Endothelial cell of umbilical vein (primary cell): Measurements from ENCODE around the gene GCNT2. TPM values are rescaled to one million over a fixed set of nuclear protein-coding genes. Genes with fewer than 3 reads are reported as not detected.
"Not testable (repeated sequence)": the region's sequence is repeated elsewhere in the genome, so short reads cannot be mapped to it uniquely, and the experiment has no call there.

Experiments used
- BruUV-seq: library from RNA; stranded (reverse); fragments of 400-500 nt; replicated peaks from 2 replicates; lab custom pipeline; 2021; lab: Mats Ljungman, UMichigan
- CTCF ChIA-PET: fragments of 300-600, 350-600 bp; sonication (Branson Sonifier 250); formaldehyde crosslinking; loops from one replicate; lab custom pipeline; 2021; ENCODE audit warnings: antibody characterized with exemption, inconsistent platforms; lab: Charles Lee
- POLR2A ChIA-PET: fragments of 300-600, 350-600 bp; sonication (Branson Sonifier 250); formaldehyde crosslinking; loops from one replicate; lab custom pipeline; 2021; ENCODE audit warnings: antibody characterized with exemption, inconsistent platforms; lab: Charles Lee
- DNase-seq: peaks from one replicate; pipeline ENCODE4 v3.0.0-alpha.2; 2011; ENCODE audit warnings: low read depth, low spot score
- FAIRE-seq: peaks from 2 replicates; lab custom pipeline; 2011; peaks lifted over from hg19 to GRCh38; lab: Jason Lieb, UNC
- H2AFZ ChIP-seq: 2 replicates; pipeline ENCODE4 v1.6.0; 2012; ENCODE audit warnings: low read depth, low read length, control low read depth, inconsistent platforms
- H3K27ac ChIP-seq: 2 replicates; pipeline ENCODE4 v1.5.1; 2011; ENCODE audit warnings: low read depth, mild to moderate bottlenecking, control low read depth, low read length, moderate library complexity; ENCODE audit not compliant: insufficient read depth
- H3K27me3 ChIP-seq, 2 experiments: 2 replicates each; pipeline versions ENCODE4 v1.6.0 to v1.6.1; 2011; ENCODE audit warnings: low read length in 2 of 2, mixed read lengths in 1 of 2; ENCODE audit not compliant: control insufficient read depth in 2 of 2, insufficient read depth in 2 of 2
- H3K36me3 ChIP-seq, 2 experiments: 2 replicates in 1 of 2; 3 replicates in 1 of 2; pipeline ENCODE4 v1.5.1; 2011; ENCODE audit warnings: low read length in 2 of 2, mild to moderate bottlenecking in 1 of 2, moderate library complexity in 1 of 2; ENCODE audit not compliant: control insufficient read depth in 2 of 2, insufficient read depth in 2 of 2; ENCODE audit errors: extremely low read depth in 1 of 2
- H3K4me1 ChIP-seq: 3 replicates; pipeline ENCODE4 v1.5.1; 2011; ENCODE audit warnings: mild to moderate bottlenecking, low read length; ENCODE audit not compliant: control insufficient read depth, insufficient read depth; ENCODE audit errors: extremely low read depth
- H3K4me2 ChIP-seq: 2 replicates; pipeline ENCODE4 v1.6.1; 2011; ENCODE audit warnings: low read length, control low read depth, mixed read lengths; ENCODE audit not compliant: insufficient read depth
- H3K4me3 ChIP-seq, 3 experiments: fragments of 200-600 bp in 1 of 3; sonication (generic), shearing (Covaris generic) in 1 of 3; replicated peaks in 1 of 3; 2 replicates each; pipeline ENCODE4 v1.5.1; 2011 to 2016; ENCODE audit warnings: control low read depth in 3 of 3, low read length in 3 of 3, mild to moderate bottlenecking in 2 of 3, inconsistent platforms in 1 of 3, low read depth in 1 of 3, moderate library complexity in 1 of 3; ENCODE audit not compliant: insufficient read depth in 1 of 3
- H3K79me2 ChIP-seq: 2 replicates; pipeline ENCODE4 v1.6.0; 2012; ENCODE audit warnings: low read length, inconsistent platforms; ENCODE audit not compliant: control insufficient read depth, insufficient read depth
- H3K9ac ChIP-seq: replicated peaks from 2 replicates; pipeline ENCODE3; 2011; ENCODE audit warnings: low read length, control low read depth; ENCODE audit not compliant: insufficient read depth; ENCODE audit errors: extremely low read depth
- H3K9me1 ChIP-seq: replicated peaks from 3 replicates; pipeline ENCODE4 v1.6.0; 2011; ENCODE audit warnings: mild to moderate bottlenecking, low read length; ENCODE audit not compliant: control insufficient read depth, insufficient read depth; ENCODE audit errors: extremely low read depth
- H3K9me3 ChIP-seq: replicated peaks from 2 replicates; pipeline ENCODE4 v1.5.1; 2012; ENCODE audit warnings: low read length, inconsistent platforms; ENCODE audit not compliant: control insufficient read depth, insufficient read depth
- H4K20me1 ChIP-seq: replicated peaks from 2 replicates; pipeline ENCODE3; 2011; ENCODE audit warnings: mild to moderate bottlenecking, low read length; ENCODE audit not compliant: control insufficient read depth, insufficient read depth; ENCODE audit errors: extremely low read depth
- EZH2 ChIP-seq: IDR thresholded peaks from 2 replicates; pipeline ENCODE4 v1.6.1; 2012; ENCODE audit warnings: borderline replicate concordance, low read depth, mild to moderate bottlenecking, moderate library complexity, low read length, inconsistent platforms; ENCODE audit not compliant: severe bottlenecking
- FOS ChIP-seq: IDR thresholded peaks from 2 replicates; pipeline ENCODE4 v1.6.1; 2011; ENCODE audit warnings: mild to moderate bottlenecking, low read length, moderate library complexity, borderline replicate concordance; ENCODE audit not compliant: insufficient read depth
- GATA2 ChIP-seq: IDR thresholded peaks from 2 replicates; pipeline ENCODE4 v1.7.0; 2011; ENCODE audit warnings: low read depth, mild to moderate bottlenecking, moderate library complexity, mixed read lengths, low read length; ENCODE audit not compliant: insufficient read length, insufficient read depth
- JUN ChIP-seq: IDR thresholded peaks from 2 replicates; pipeline ENCODE4 v1.6.1; 2011; ENCODE audit warnings: borderline replicate concordance, low read depth; ENCODE audit not compliant: insufficient read length, insufficient read depth
- MYC ChIP-seq: IDR thresholded peaks from one replicate; pipeline ENCODE4 v1.6.1; 2011; ENCODE audit warnings: mild to moderate bottlenecking, low read depth, low read length
- POLR2A ChIP-seq: IDR thresholded peaks from 2 replicates; pipeline ENCODE4 v1.6.1; 2012; ENCODE audit warnings: low read depth, mild to moderate bottlenecking, control low read depth, low read length
- POLR2AphosphoS5 ChIP-seq: IDR thresholded peaks from 2 replicates; pipeline ENCODE4 v1.6.1; 2012; ENCODE audit warnings: low read depth, mild to moderate bottlenecking, control low read depth, low read length, moderate library complexity; ENCODE audit not compliant: insufficient read depth
- dilution Hi-C: fragments of 300-500 bp; cut with MboI; formaldehyde crosslinking; loops from one replicate; pipeline ENCODE4 v1.15.0; 2019; ENCODE audit warnings: low sequenced_read_pairs; ENCODE audit not compliant: extremely low pct_ligation_motif_present
- intact Hi-C: fragments of 100-400 bp; cut with micrococcal nuclease; formaldehyde crosslinking; loops from one replicate; pipeline ENCODE4 v1.10.0; 2022
- polyA plus RNA-seq, 4 experiments: library from polyadenylated mRNA; depleted of rRNA in 3 of 4; stranded (reverse) in 3 of 4; unstranded in 1 of 4; fragments of >200 nt; gene quantifications; 2 replicates each; pipeline versions ENCODE4 v1.2.1 to v1.2.3, GENCODE V29; 2011 to 2012; ENCODE audit warnings: missing spikeins in 1 of 4
- total RNA-seq: library from RNA; stranded (reverse); gene quantifications from 2 replicates; pipeline ENCODE4 v1.2.3, GENCODE V29; 2021
- TF ChIP-seq, protein P1 (sequence below), 2 donors: IDR thresholded peaks; 1 replicate in 1 of 2; 2 replicates in 1 of 2; pipeline ENCODE4 v1.5.1; 2011; ENCODE audit warnings: low read length in 2 of 2, mild to moderate bottlenecking in 2 of 2, moderate library complexity in 2 of 2, control low read depth in 1 of 2, inconsistent platforms in 1 of 2, low read depth in 1 of 2; ENCODE audit not compliant: insufficient read depth in 1 of 2; ENCODE audit errors: extremely low read depth in 1 of 2
- TF ChIP-seq, protein P2 (sequence below): IDR thresholded peaks from 2 replicates; pipeline ENCODE4 v1.6.1; 2011; ENCODE audit not compliant: insufficient read depth, insufficient read length

Gene GCNT2
- total and polyA plus RNA-seq, 2 donors (not counting 3 experiments of a cell fraction or from before 2014, with no cell fraction given) = 3.8 to 10.9 TPM

DNA sequence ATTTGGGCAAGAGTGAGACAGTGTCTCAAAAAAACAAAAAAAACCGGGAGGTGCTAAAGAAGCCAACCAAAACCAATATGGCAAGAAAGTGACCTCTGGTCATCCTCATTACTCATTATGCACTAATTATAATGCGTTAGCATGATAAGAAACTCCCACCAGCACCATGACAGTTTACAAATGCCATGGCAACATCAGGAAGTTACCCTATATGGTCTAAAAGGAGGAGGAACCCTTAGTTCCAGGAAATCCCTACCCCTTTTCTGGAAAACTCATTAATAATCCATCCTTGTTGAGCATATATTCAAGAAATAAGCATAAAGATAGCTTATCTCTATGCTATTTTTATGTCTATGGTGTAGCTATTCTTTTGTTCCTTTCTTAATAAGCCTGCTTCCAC, 141.6 kb downstream of the GCNT2 start:
- Histone ChIP-seq H3K9me1 (no peaks in the 10 kb centered on the region), H3K36me3 (no peaks in the 10 kb centered on the region), H2AFZ (no peak overlapping the region), H3K27ac (no peak overlapping the region), H4K20me1 (no peaks in the 10 kb centered on the region), H3K4me3 (no peak overlapping the region), H3K4me1 (no peaks in the 10 kb centered on the region), H3K27me3 (peaks cover 0 to 1% of the 10 kb centered on the region in 2 experiments), H3K9me3 (no peaks in the 10 kb centered on the region), H3K9ac (no peak overlapping the region), H3K79me2 (no peaks in the 10 kb centered on the region), H3K4me2 (no peak overlapping the region)
- BruUV-seq = no TSS peak
- no peak for DNase-seq
- intact Hi-C loops = no loop called here
- ChIA-PET CTCF (no interaction called here), POLR2A (no interaction called here)
- TF ChIP-seq, protein P1, sequence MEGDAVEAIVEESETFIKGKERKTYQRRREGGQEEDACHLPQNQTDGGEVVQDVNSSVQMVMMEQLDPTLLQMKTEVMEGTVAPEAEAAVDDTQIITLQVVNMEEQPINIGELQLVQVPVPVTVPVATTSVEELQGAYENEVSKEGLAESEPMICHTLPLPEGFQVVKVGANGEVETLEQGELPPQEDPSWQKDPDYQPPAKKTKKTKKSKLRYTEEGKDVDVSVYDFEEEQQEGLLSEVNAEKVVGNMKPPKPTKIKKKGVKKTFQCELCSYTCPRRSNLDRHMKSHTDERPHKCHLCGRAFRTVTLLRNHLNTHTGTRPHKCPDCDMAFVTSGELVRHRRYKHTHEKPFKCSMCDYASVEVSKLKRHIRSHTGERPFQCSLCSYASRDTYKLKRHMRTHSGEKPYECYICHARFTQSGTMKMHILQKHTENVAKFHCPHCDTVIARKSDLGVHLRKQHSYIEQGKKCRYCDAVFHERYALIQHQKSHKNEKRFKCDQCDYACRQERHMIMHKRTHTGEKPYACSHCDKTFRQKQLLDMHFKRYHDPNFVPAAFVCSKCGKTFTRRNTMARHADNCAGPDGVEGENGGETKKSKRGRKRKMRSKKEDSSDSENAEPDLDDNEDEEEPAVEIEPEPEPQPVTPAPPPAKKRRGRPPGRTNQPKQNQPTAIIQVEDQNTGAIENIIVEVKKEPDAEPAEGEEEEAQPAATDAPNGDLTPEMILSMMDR (IDR thresholded peaks at IDR 0.05; ENCODE audit: extremely low read depth in 1 of 2, insufficient read depth in 1 of 2, low read depth in 1 of 2, low read length in 2 of 2) = no peak
- TF ChIP-seq POLR2AphosphoS5 = no peak
- no peak for TF ChIP-seq GATA2
- TF ChIP-seq, protein P2, sequence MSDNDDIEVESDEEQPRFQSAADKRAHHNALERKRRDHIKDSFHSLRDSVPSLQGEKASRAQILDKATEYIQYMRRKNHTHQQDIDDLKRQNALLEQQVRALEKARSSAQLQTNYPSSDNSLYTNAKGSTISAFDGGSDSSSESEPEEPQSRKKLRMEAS = no peak
- TF ChIP-seq POLR2A = no peak
- TF ChIP-seq MYC = no peak
- TF ChIP-seq JUN = no peak
- no peak for TF ChIP-seq FOS
- no peak for TF ChIP-seq EZH2
- dilution Hi-C loops = no loop called here
- no peak for FAIRE-seq

- H3K27me3 ChIP-seq, dilution Hi-C loops, H2AFZ ChIP-seq, H3K4me1 ChIP-seq, DNase-seq, H3K4me3 ChIP-seq, H3K36me3 ChIP-seq, CTCF ChIA-PET, H3K27ac ChIP-seq, intact Hi-C loops, H3K9me1 ChIP-seq, H3K9me3 ChIP-seq, BruUV-seq, FAIRE-seq, H3K9ac ChIP-seq, H3K4me2 ChIP-seq, H4K20me1 ChIP-seq, H3K79me2 ChIP-seq: not testable (repeated sequence)
- POLR2A ChIA-PET = interaction anchor here (0.6 kb wide), 1 partner anchor 70 kb away, joined by 4 read pairs; no protein-coding TSS in a partner anchor
Measured at GRCh38 chr6:10665595-10665994, 144.4 kb downstream of the GCNT2 start.
